SH-SY5Y (cell line): Measurements from ENCODE around the gene TSPAN18.

Experiments used
- GATA2 ChIP-seq: IDR thresholded peaks from 2 replicates; pipeline ENCODE4 v1.6.1; 2011; ENCODE audit warnings: mild to moderate bottlenecking, low read depth, low read length
- GATA3 ChIP-seq: IDR thresholded peaks from 2 replicates; pipeline ENCODE4 v1.6.1; 2011; ENCODE audit warnings: low read depth, mild to moderate bottlenecking, low read length, moderate library complexity

DNA sequence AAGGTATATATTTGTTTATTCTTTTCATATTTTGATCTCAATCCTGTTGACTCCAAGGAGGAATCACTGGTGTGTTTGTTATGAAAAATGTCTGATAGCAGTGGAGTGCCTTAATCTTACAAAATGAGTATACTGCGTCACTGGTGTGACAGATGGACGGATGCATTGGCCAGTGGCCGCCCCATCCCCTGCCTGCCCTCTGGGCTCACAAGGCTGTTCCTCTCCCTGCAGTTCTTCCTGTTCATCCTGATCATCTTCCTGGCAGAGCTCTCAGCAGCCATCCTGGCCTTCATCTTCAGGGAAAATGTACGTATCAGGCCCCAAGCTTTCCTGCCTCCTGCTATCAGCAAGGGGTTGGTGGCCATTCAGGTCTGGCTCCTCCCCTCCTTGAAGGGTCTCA lies 191.0 kb downstream of the TSPAN18 start:
- no peak for TF ChIP-seq GATA2
- no peak for TF ChIP-seq GATA3
